ENCODE results near the gene NUSAP1.

NUSAP1 gene

GRCh38 chr15:41392659-41393058 is 60.0 kb downstream of the NUSAP1 start:
- Histone ChIP-seq H3K79me2 (ENCODE audit: insufficient read depth, low read length) (no peaks in the 10 kb centered on the region), H3K4me2 (ENCODE audit: insufficient read depth, low read length) (no peak overlapping the region), H3K9me3 (ENCODE audit: insufficient read depth, low read length, severe bottlenecking) (no peaks in the 10 kb centered on the region), H3K4me1 (ENCODE audit: insufficient read depth, low read length) (no peaks in the 10 kb centered on the region), H4K20me1 (ENCODE audit: insufficient read depth, low read length) (no peaks in the 10 kb centered on the region), H3K27me3 (ENCODE audit: insufficient read depth, low read length, poor library complexity) (no peaks in the 10 kb centered on the region), H3K36me3 (ENCODE audit: insufficient read depth, low read length) (peaks cover 27% of the 10 kb centered on the region), H3K27ac (ENCODE audit: low read length) (no peak overlapping the region), H3K9ac (ENCODE audit: low read depth, low read length) (no peak overlapping the region), H2AFZ (ENCODE audit: low read depth, low read length) (no peak overlapping the region), H3K4me3 (ENCODE audit: low read depth in 1 of 2, low read length in 2 of 2) (no peak overlapping the region)
- ATAC-seq (ENCODE audit: insufficient read depth, low read depth) (no peak), DNase-seq (no peak)
- TF ChIP-seq EZH2 (IDR thresholded peaks at IDR 0.05; ENCODE audit: borderline replicate concordance, low read depth, low read length, severe bottlenecking) (no peak), CTCF (IDR thresholded peaks at IDR 0.05; ENCODE audit: borderline replicate concordance, extremely low read depth, low read length, poor library complexity, severe bottlenecking) (no peak)

- H4K20me1 ChIP-seq (ENCODE audit: insufficient read depth, low read length) = no peaks in the 10 kb centered on the region
- H3K4me3 ChIP-seq (ENCODE audit: low read depth in 1 of 2, low read length in 2 of 2) = no peak overlapping the region
- no peak overlapping the region for H2AFZ ChIP-seq (ENCODE audit: low read depth, low read length)
- H3K27me3 ChIP-seq (ENCODE audit: insufficient read depth, low read length, poor library complexity) = no peaks in the 10 kb centered on the region
- no peak overlapping the region for H3K9ac ChIP-seq (ENCODE audit: low read depth, low read length)
- DNase-seq = no peak
- H3K4me1 ChIP-seq (ENCODE audit: insufficient read depth, low read length) = no peaks in the 10 kb centered on the region
- no peaks in the 10 kb centered on the region for H3K79me2 ChIP-seq (ENCODE audit: insufficient read depth, low read length)
- H3K27ac ChIP-seq (ENCODE audit: low read length) = no peak overlapping the region
- ATAC-seq (ENCODE audit: insufficient read depth, low read depth) = no peak
- TF ChIP-seq CTCF (IDR thresholded peaks at IDR 0.05; ENCODE audit: borderline replicate concordance, extremely low read depth, low read length, poor library complexity, severe bottlenecking) (no peak), EZH2 (IDR thresholded peaks at IDR 0.05; ENCODE audit: borderline replicate concordance, low read depth, low read length, severe bottlenecking) (no peak)
- H3K9me3 ChIP-seq (ENCODE audit: insufficient read depth, low read length, severe bottlenecking) = no peaks in the 10 kb centered on the region
- H3K4me2 ChIP-seq (ENCODE audit: insufficient read depth, low read length) = no peak overlapping the region
- H3K36me3 ChIP-seq (ENCODE audit: insufficient read depth, low read length) = peaks cover 27% of the 10 kb centered on the region
These were observed 62.2 kb downstream of the NUSAP1 start for GRCh38 chr15:41394924-41395323.

GRCh38 chr15:41396111-41396510 is 63.4 kb downstream of the NUSAP1 start:
- Histone ChIP-seq H3K9me3 (ENCODE audit: insufficient read depth, low read length, severe bottlenecking) (no peaks in the 10 kb centered on the region), H3K27ac (ENCODE audit: low read length) (no peak overlapping the region), H3K36me3 (ENCODE audit: insufficient read depth, low read length) (peaks cover 27% of the 10 kb centered on the region), H3K4me2 (ENCODE audit: insufficient read depth, low read length) (no peak overlapping the region), H3K4me1 (ENCODE audit: insufficient read depth, low read length) (peaks cover 4% of the 10 kb centered on the region), H2AFZ (ENCODE audit: low read depth, low read length) (no peak overlapping the region), H3K4me3 (ENCODE audit: low read depth in 1 of 2, low read length in 2 of 2) (no peak overlapping the region), H3K27me3 (ENCODE audit: insufficient read depth, low read length, poor library complexity) (no peaks in the 10 kb centered on the region), H4K20me1 (ENCODE audit: insufficient read depth, low read length) (no peaks in the 10 kb centered on the region), H3K9ac (ENCODE audit: low read depth, low read length) (no peak overlapping the region), H3K79me2 (ENCODE audit: insufficient read depth, low read length) (0 out of 2 replicates have a peak, but pooled peaks cover 2% of the 10 kb centered on the region)
- ATAC-seq (ENCODE audit: insufficient read depth, low read depth) = no peak
- no peak for TF ChIP-seq EZH2 (IDR thresholded peaks at IDR 0.05; ENCODE audit: borderline replicate concordance, low read depth, low read length, severe bottlenecking)
- TF ChIP-seq CTCF (IDR thresholded peaks at IDR 0.05; ENCODE audit: borderline replicate concordance, extremely low read depth, low read length, poor library complexity, severe bottlenecking) = no peak
- DNase-seq = no peak

GRCh38 chr15:41401904-41402267 is 69.2 kb downstream of the NUSAP1 start:
- Histone ChIP-seq H3K36me3 (ENCODE audit: insufficient read depth, low read length) (peaks cover under 1% of the 10 kb centered on the region; the same call in 1 of the 2 replicates), H2AFZ (ENCODE audit: low read depth, low read length) (peak overlapping the region; percentile 91), H3K4me1 (ENCODE audit: insufficient read depth, low read length) (peaks cover 21% of the 10 kb centered on the region), H3K9me3 (ENCODE audit: insufficient read depth, low read length, severe bottlenecking) (no peaks in the 10 kb centered on the region), H4K20me1 (ENCODE audit: insufficient read depth, low read length) (no peaks in the 10 kb centered on the region), H3K4me3 (ENCODE audit: low read depth in 1 of 2, low read length in 2 of 2) (peak overlapping the region; percentile 30 to 68), H3K9ac (ENCODE audit: low read depth, low read length) (peak overlapping the region; percentile 64), H3K27me3 (ENCODE audit: insufficient read depth, low read length, poor library complexity) (no peaks in the 10 kb centered on the region), H3K79me2 (ENCODE audit: insufficient read depth, low read length) (peaks cover 22% of the 10 kb centered on the region), H3K4me2 (ENCODE audit: insufficient read depth, low read length) (peak overlapping the region; percentile 92), H3K27ac (ENCODE audit: low read length) (peak overlapping the region; percentile 75)
- no peak for ATAC-seq (ENCODE audit: insufficient read depth, low read depth)
- no peak for DNase-seq
- TF ChIP-seq EZH2 (IDR thresholded peaks at IDR 0.05; ENCODE audit: borderline replicate concordance, low read depth, low read length, severe bottlenecking) = no peak

All from DND-41 (cell line).